Karpas-422 (cell line): ENCODE data around the gene L3MBTL4. TPM values are rescaled to one million over a fixed set of nuclear protein-coding genes. Genes with fewer than 3 reads are reported as not detected.
A peak's percentile ranks its signal among the peaks of the same experiment; 100 is the strongest.

ENCODE experiments used
- DNase-seq: peaks from one replicate; pipeline ENCODE4 v3.0.0-alpha.2; 2015
- H2AFZ ChIP-seq: fragments of 200-600 bp; sonication (generic); 2 replicates; pipeline ENCODE4 v1.6.1; 2014; ENCODE audit warnings: antibody characterized with exemption, low read length, mixed read lengths
- H3K27ac ChIP-seq: fragments of 200-600 bp; sonication (generic); 2 replicates; pipeline ENCODE4 v1.5.1; 2014; ENCODE audit warnings: mild to moderate bottlenecking, low read length, moderate library complexity
- H3K27me3 ChIP-seq: fragments of 200-600 bp; sonication (generic); 2 replicates; pipeline ENCODE4 v1.6.1; 2014; ENCODE audit warnings: low read length, mixed read lengths
- H3K36me3 ChIP-seq: fragments of 200-600 bp; sonication (generic); 2 replicates; pipeline ENCODE4 v1.6.1; 2014; ENCODE audit warnings: low read length, mixed read lengths; ENCODE audit not compliant: insufficient read depth
- H3K4me1 ChIP-seq: fragments of 200-600 bp; sonication (generic); 2 replicates; pipeline ENCODE4 v1.6.1; 2014; ENCODE audit warnings: mild to moderate bottlenecking, low read length, mixed read lengths
- H3K4me2 ChIP-seq: fragments of 200-600 bp; sonication (generic); 2 replicates; pipeline ENCODE4 v1.6.1; 2014; ENCODE audit warnings: low read length, low read depth, mild to moderate bottlenecking; ENCODE audit not compliant: poor library complexity, severe bottlenecking
- H3K4me3 ChIP-seq: fragments of 200-600 bp; sonication (generic); 2 replicates; pipeline ENCODE4 v1.5.1; 2014; ENCODE audit warnings: mild to moderate bottlenecking, antibody characterized with exemption, low read length, mixed read lengths
- H3K79me2 ChIP-seq: fragments of 200-600 bp; sonication (generic); 2 replicates; pipeline ENCODE4 v1.6.1; 2014; ENCODE audit warnings: mild to moderate bottlenecking, low read length, mixed read lengths
- H3K9ac ChIP-seq: fragments of 200-600 bp; sonication (generic); 2 replicates; pipeline ENCODE4 v1.6.0; 2014; ENCODE audit warnings: low read length
- H3K9me2 ChIP-seq: fragments of 200-600 bp; sonication (generic), shearing (Covaris generic); replicated peaks from 2 replicates; pipeline ENCODE4 v1.6.0; 2014; ENCODE audit warnings: mild to moderate bottlenecking, low read length, moderate library complexity; ENCODE audit not compliant: insufficient read depth
- H3K9me3 ChIP-seq: fragments of 300-700, 200-600 bp; sonication (generic); 2 replicates; pipeline ENCODE4 v1.6.1; 2014; ENCODE audit warnings: low read length, mixed read lengths
- H4K20me1 ChIP-seq: fragments of 200-600 bp; sonication (generic); 2 replicates; pipeline ENCODE4 v1.6.1; 2014; ENCODE audit warnings: mild to moderate bottlenecking, antibody characterized with exemption, low read length, low read depth; ENCODE audit not compliant: insufficient read depth
- total RNA-seq: library from RNA; depleted of rRNA; stranded (reverse); fragments of >200 nt; shearing (Covaris generic); gene quantifications from 2 replicates; pipeline ENCODE4 v1.2.3, GENCODE V29; 2014; ENCODE audit warnings: low replicate concordance

L3MBTL4 gene
- total RNA-seq, 1 experiment from 2014 or later = 15.2 TPM

GRCh38 chr18:5961828-5962150 is 452.9 kb downstream of the L3MBTL4 start:
- H3K36me3 ChIP-seq = peaks cover 5% of the 10 kb centered on the region; the same call in 1 of the 2 replicates
- H3K27me3 ChIP-seq = no peaks in the 10 kb centered on the region
- peak overlapping the region; percentile 37; the same call in 1 of the 2 replicates for H3K4me3 ChIP-seq
- DNase-seq = no peak
- no peaks in the 10 kb centered on the region for H3K79me2 ChIP-seq
- H3K9me3 ChIP-seq = no peaks in the 10 kb centered on the region
- no peaks in the 10 kb centered on the region for H4K20me1 ChIP-seq
- no peaks in the 10 kb centered on the region for H3K9me2 ChIP-seq
- no peak overlapping the region for H2AFZ ChIP-seq
- peaks cover 80% of the 10 kb centered on the region for H3K4me1 ChIP-seq
- peak overlapping the region; percentile 38 for H3K9ac ChIP-seq
- peak overlapping the region; percentile 45 for H3K4me2 ChIP-seq
- H3K27ac ChIP-seq = peak overlapping the region; percentile 87

DNA sequence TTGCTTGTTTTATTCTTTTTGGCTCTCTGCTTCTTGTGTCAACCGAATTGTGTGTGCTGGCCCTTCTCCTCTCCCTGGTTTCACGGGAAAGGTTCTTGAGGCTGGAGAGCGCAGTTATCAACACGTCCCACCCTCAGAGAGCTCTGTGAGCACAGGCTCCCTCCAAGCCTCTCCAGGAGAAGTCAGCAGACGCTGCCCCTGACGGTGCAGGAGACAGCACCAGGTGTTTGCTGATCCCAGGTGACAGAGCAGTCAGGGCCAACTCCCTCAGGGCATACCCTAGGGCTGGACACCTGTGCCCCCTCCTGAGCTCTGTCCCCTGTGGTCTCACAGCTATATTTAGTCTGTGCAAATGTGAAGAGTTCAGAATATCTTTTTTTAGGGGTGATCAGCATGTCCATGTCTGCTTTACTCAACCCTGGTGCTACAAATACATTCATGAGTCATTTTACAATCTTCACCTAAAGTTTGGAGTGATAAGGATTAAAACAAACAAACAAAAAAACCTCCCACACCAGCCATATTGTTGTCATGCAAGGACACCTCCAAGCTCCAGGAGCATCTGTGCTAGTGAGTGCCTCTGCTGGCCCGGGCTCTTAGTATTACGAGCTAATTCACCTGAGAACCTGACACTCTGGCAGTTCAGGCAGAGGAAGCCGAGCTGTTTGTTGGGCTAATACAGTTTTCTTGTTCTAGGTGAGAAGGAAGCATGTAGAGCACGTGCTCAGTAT is 453.4 kb downstream of the L3MBTL4 start:
- Histone ChIP-seq H3K36me3 (peaks cover 7% of the 10 kb centered on the region; the same call in 1 of the 2 replicates), H3K27me3 (no peaks in the 10 kb centered on the region), H3K79me2 (no peaks in the 10 kb centered on the region), H3K4me3 (peak overlapping the region; percentile 37; the same call in 1 of the 2 replicates), H4K20me1 (no peaks in the 10 kb centered on the region), H3K9me2 (no peaks in the 10 kb centered on the region), H3K9ac (peak overlapping the region; percentile 46), H3K4me2 (peak overlapping the region; percentile 45), H3K4me1 (peaks cover 74% of the 10 kb centered on the region), H3K27ac (peak overlapping the region; percentile 87), H3K9me3 (no peaks in the 10 kb centered on the region), H2AFZ (no peak overlapping the region)
- peak; percentile 79 for DNase-seq

DNA sequence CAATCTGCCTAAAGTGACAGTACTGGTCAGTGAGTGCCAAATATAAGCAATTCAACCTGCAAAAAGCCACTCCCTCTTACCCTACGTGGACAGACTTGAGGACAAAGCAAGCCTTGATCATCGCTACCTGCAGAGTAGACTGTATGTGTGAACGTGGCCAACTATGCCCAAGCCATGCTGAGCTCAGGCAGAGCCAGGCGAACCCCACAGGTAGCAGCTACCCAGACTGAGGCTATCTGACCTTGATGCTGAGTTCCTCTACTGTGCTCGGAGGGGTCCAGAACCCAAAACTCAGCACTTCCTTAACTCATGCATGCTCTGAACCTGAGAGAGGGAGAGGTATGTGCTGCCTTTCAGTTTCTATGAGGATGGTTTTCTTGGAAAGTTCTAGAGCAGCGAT is 455.9 kb downstream of the L3MBTL4 start:
- Histone ChIP-seq H3K9ac (no peak overlapping the region), H3K9me2 (no peaks in the 10 kb centered on the region), H3K9me3 (no peaks in the 10 kb centered on the region), H3K4me2 (no peak overlapping the region), H3K4me1 (peaks cover 53% of the 10 kb centered on the region), H3K36me3 (peaks cover 21% of the 10 kb centered on the region), H3K79me2 (no peaks in the 10 kb centered on the region), H4K20me1 (no peaks in the 10 kb centered on the region), H3K4me3 (no peak overlapping the region), H2AFZ (no peak overlapping the region), H3K27me3 (no peaks in the 10 kb centered on the region), H3K27ac (no peak overlapping the region)
- no peak for DNase-seq

GRCh38 chr18:5955861-5956260 is 458.9 kb downstream of the L3MBTL4 start:
- Histone ChIP-seq H3K9me3 (no peaks in the 10 kb centered on the region), H3K27ac (no peak overlapping the region), H3K27me3 (no peaks in the 10 kb centered on the region), H3K4me1 (peaks cover 40% of the 10 kb centered on the region), H2AFZ (no peak overlapping the region), H4K20me1 (no peaks in the 10 kb centered on the region), H3K9me2 (no peaks in the 10 kb centered on the region), H3K79me2 (no peaks in the 10 kb centered on the region), H3K9ac (no peak overlapping the region), H3K4me3 (no peak overlapping the region), H3K4me2 (no peak overlapping the region), H3K36me3 (peaks cover 21% of the 10 kb centered on the region)
- no peak for DNase-seq

DNA sequence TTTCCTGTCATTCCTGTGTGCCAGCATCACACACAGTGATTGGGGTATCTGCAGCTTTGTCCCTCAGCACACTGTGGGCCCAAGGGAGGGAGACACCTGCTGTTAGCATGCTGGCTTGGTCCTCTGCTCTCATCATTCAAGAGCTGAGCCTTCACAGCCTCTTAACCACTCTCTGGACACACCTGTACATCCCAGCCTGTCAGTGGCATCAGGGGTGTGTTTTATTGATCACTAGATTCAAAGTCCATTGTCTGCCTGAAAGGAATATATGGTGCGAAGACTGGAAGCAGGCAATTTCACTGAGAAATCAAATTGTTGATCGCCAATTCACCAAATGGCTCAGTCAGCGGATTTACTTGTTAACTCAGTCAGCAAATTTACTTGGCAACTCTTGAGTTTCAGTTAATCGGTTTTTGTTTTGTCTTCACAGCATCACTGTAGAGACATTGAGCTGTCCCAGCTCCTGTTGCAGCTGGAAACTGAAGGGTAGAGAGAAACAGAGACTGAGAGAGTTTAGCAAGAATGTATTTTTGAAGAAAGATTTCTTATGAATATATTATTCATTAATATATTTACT is 463.1 kb downstream of the L3MBTL4 start:
- Histone ChIP-seq H3K9me3 (no peaks in the 10 kb centered on the region), H2AFZ (no peak overlapping the region), H3K9ac (no peak overlapping the region), H3K27ac (no peak overlapping the region), H3K36me3 (peaks cover 16% of the 10 kb centered on the region), H3K4me2 (no peak overlapping the region), H3K27me3 (no peaks in the 10 kb centered on the region), H3K4me1 (peaks cover 21% of the 10 kb centered on the region), H4K20me1 (no peaks in the 10 kb centered on the region), H3K9me2 (no peaks in the 10 kb centered on the region), H3K4me3 (no peak overlapping the region), H3K79me2 (no peaks in the 10 kb centered on the region)
- DNase-seq = no peak

- Histone ChIP-seq H3K4me1 (peaks cover 19% of the 10 kb centered on the region), H3K27me3 (no peaks in the 10 kb centered on the region), H4K20me1 (no peaks in the 10 kb centered on the region), H3K79me2 (no peaks in the 10 kb centered on the region), H3K4me3 (no peak overlapping the region), H3K9me3 (no peaks in the 10 kb centered on the region), H3K27ac (no peak overlapping the region), H3K9me2 (no peaks in the 10 kb centered on the region), H3K4me2 (no peak overlapping the region), H3K36me3 (no peaks in the 10 kb centered on the region), H2AFZ (no peak overlapping the region), H3K9ac (no peak overlapping the region)
- DNase-seq = no peak
Measured at GRCh38 chr18:5948781-5949180, 465.9 kb downstream of the L3MBTL4 start.

- no peaks in the 10 kb centered on the region for H3K27me3 ChIP-seq
- no peak for DNase-seq
- H3K4me1 ChIP-seq = peaks cover 21% of the 10 kb centered on the region
- H3K4me2 ChIP-seq = no peak overlapping the region
- no peaks in the 10 kb centered on the region for H3K9me3 ChIP-seq
- H3K9me2 ChIP-seq = no peaks in the 10 kb centered on the region
- H4K20me1 ChIP-seq = no peaks in the 10 kb centered on the region
- H3K27ac ChIP-seq = no peak overlapping the region
- H2AFZ ChIP-seq = no peak overlapping the region
- H3K36me3 ChIP-seq = no peaks in the 10 kb centered on the region
- no peaks in the 10 kb centered on the region for H3K79me2 ChIP-seq
- H3K9ac ChIP-seq = no peak overlapping the region
- no peak overlapping the region for H3K4me3 ChIP-seq
Measured at GRCh38 chr18:5948237-5948636, 466.5 kb downstream of the L3MBTL4 start.

DNA sequence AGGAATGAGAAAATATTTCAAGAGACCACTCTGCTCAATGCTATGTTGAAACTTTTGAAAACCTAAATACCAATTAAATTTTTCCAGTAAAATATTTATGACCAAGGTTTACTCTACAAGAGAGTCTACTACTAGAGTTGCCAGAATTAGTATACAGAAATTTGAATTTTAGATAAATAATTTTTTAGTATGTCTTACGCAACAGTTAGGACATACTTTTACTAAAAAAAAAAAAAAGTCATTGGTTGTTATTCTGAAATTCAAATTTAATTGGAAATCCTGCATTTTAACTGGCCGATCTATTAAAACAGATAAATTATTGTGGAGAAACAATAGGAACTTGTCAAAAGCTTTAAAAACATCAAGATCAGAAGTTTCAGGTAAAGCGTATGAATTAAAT is 470.3 kb downstream of the L3MBTL4 start:
- Histone ChIP-seq H3K4me2 (no peak overlapping the region), H4K20me1 (no peaks in the 10 kb centered on the region), H3K9me3 (no peaks in the 10 kb centered on the region), H3K27me3 (no peaks in the 10 kb centered on the region), H3K4me1 (peaks cover 34% of the 10 kb centered on the region), H2AFZ (no peak overlapping the region), H3K9ac (no peak overlapping the region), H3K9me2 (no peaks in the 10 kb centered on the region), H3K27ac (no peak overlapping the region), H3K79me2 (no peaks in the 10 kb centered on the region), H3K36me3 (no peaks in the 10 kb centered on the region), H3K4me3 (no peak overlapping the region)
- no peak for DNase-seq
